K562 (cell line): ENCODE data around the gene DACT3. TPM values are rescaled to one million over a fixed set of nuclear protein-coding genes. Genes with fewer than 3 reads are reported as not detected.

Experiments used
- ATAC-seq: fragments of 200-7000 bp; cut with Tn5 transposase; 3 replicates; pipeline ENCODE4 v1.9.1; 2020; ENCODE audit warnings: moderate library complexity
- BruUV-seq: library from RNA; stranded (reverse); fragments of 400-500 nt; replicated peaks from 2 replicates; lab custom pipeline; 2021; lab: Mats Ljungman, UMichigan
- CTCF ChIA-PET: fragments of 300-600 bp; formaldehyde crosslinking; extraction: SDS; loops from one replicate; lab custom pipeline; 2021; ENCODE audit warnings: low intra/inter-chr PET ratio; lab: Yijun Ruan, JAX
- POLR2A ChIA-PET: fragments of 300-600, 350-650 bp; sonication (Branson Sonifier 250); formaldehyde crosslinking; extraction: SDS; loops from one replicate; lab custom pipeline; 2021; ENCODE audit warnings: antibody characterized with exemption, inconsistent platforms; lab: Yijun Ruan, JAX
- DNase-seq, 4 experiments: peaks; one replicate each; pipeline versions ENCODE4 v3.0.0 to v3.0.0-alpha.2; 2011 to 2018; ENCODE audit warnings: low spot score in 3 of 4, mixed read lengths in 3 of 4; ENCODE audit errors: extremely low read depth in 1 of 4
- FAIRE-seq: peaks from 2 replicates; lab custom pipeline; 2011; peaks lifted over from hg19 to GRCh38; lab: Jason Lieb, UNC
- H2AFZ ChIP-seq: 2 replicates; pipeline ENCODE4 v1.6.0; 2011; ENCODE audit warnings: low read depth, low read length, control low read depth, inconsistent platforms
- H3K27ac ChIP-seq: fragments of 200-600 bp; 3 replicates; pipeline ENCODE4 v1.8.0; 2011; ENCODE audit warnings: low read depth, mild to moderate bottlenecking, control low read depth, inconsistent platforms, low read length, moderate library complexity, mixed read lengths; ENCODE audit errors: extremely low read depth
- H3K27me3 ChIP-seq, 2 experiments: fragments of 300-600 bp in 1 of 2; 2 replicates in 1 of 2; 3 replicates in 1 of 2; pipeline versions ENCODE4 v1.6.0 to v1.8.0; 2011; ENCODE audit warnings: inconsistent platforms in 2 of 2, low read length in 2 of 2, mild to moderate bottlenecking in 1 of 2, mixed read lengths in 1 of 2, moderate library complexity in 1 of 2; ENCODE audit not compliant: control insufficient read depth in 2 of 2, insufficient read depth in 2 of 2
- H3K36me3 ChIP-seq: fragments of 300-600 bp; 3 replicates; pipeline ENCODE4 v1.8.0; 2011; ENCODE audit warnings: mild to moderate bottlenecking, low read length, inconsistent platforms; ENCODE audit not compliant: control insufficient read depth, insufficient read depth
- H3K4me1 ChIP-seq, 2 experiments: fragments of 200-600 bp in 1 of 2; replicated peaks in 1 of 2; 2 replicates in 1 of 2; 3 replicates in 1 of 2; pipeline versions ENCODE4 v1.5.1 to v1.8.0; 2011; ENCODE audit warnings: inconsistent platforms in 2 of 2, low read length in 2 of 2, mild to moderate bottlenecking in 1 of 2, mixed read lengths in 1 of 2, moderate library complexity in 1 of 2; ENCODE audit not compliant: control insufficient read depth in 2 of 2, insufficient read depth in 2 of 2
- H3K4me2 ChIP-seq: 2 replicates; pipeline ENCODE4 v1.6.1; 2011; ENCODE audit warnings: low read length, control low read depth, inconsistent platforms, mixed read lengths; ENCODE audit not compliant: insufficient read depth
- H3K4me3 ChIP-seq: fragments of 200-600 bp; sonication (generic), shearing (Covaris generic); 2 replicates; pipeline ENCODE4 v1.5.1; 2016; ENCODE audit warnings: control low read depth, inconsistent platforms
- H3K79me2 ChIP-seq: fragments of 200-600 bp; 3 replicates; pipeline ENCODE4 v1.8.0; 2011; ENCODE audit warnings: low read length, inconsistent platforms; ENCODE audit not compliant: control insufficient read depth, insufficient read depth
- H3K9ac ChIP-seq, 2 experiments: 2 replicates each; pipeline versions ENCODE4 v1.6.0 to v1.6.1; 2011; ENCODE audit warnings: low read depth in 2 of 2, low read length in 2 of 2, control low read depth in 1 of 2, inconsistent platforms in 1 of 2, mild to moderate bottlenecking in 1 of 2, mixed read lengths in 1 of 2; ENCODE audit not compliant: insufficient read depth in 1 of 2
- H3K9me1 ChIP-seq: one replicate; pipeline ENCODE4 v1.6.0; 2011; ENCODE audit warnings: inconsistent platforms, mild to moderate bottlenecking, low read length, moderate library complexity; ENCODE audit not compliant: control insufficient read depth, insufficient read depth
- H3K9me3 ChIP-seq: replicated peaks from 2 replicates; pipeline ENCODE4 v1.5.1; 2011; ENCODE audit warnings: low read depth, low read length, inconsistent platforms; ENCODE audit not compliant: control insufficient read depth, insufficient read depth
- H4K20me1 ChIP-seq: replicated peaks from 2 replicates; pipeline ENCODE4 v1.6.1; 2011; ENCODE audit warnings: low read length, inconsistent platforms, mixed read lengths; ENCODE audit not compliant: control insufficient read depth, insufficient read depth
- ADNP ChIP-seq: fragments of 200-800 bp; sonication (Bioruptor generic); IDR thresholded peaks from 2 replicates; pipeline ENCODE4 v1.6.1; 2016; ENCODE audit warnings: missing genetic modification characterization, missing compliant biosample characterization
- BCOR ChIP-seq: fragments of 450-650 bp; IDR thresholded peaks from 2 replicates; pipeline ENCODE4 v1.6.1; 2016
- EWSR1 ChIP-seq: fragments of 450-650 bp; IDR thresholded peaks from 2 replicates; pipeline ENCODE4 v1.6.1; 2018; ENCODE audit warnings: borderline replicate concordance, mild to moderate bottlenecking, low read depth, moderate library complexity; ENCODE audit not compliant: partially characterized antibody
- FIP1L1 ChIP-seq: fragments of 200-400 bp; formaldehyde crosslinking; IDR thresholded peaks from 2 replicates; pipeline ENCODE4 v1.6.1; 2018; ENCODE audit warnings: mild to moderate bottlenecking, low read depth, low read length; ENCODE audit not compliant: poor library complexity, severe bottlenecking
- KDM1A ChIP-seq, 2 experiments: fragments of 450-650 bp; IDR thresholded peaks; 2 replicates each; pipeline ENCODE4 v1.6.1; 2016; ENCODE audit warnings: mild to moderate bottlenecking in 2 of 2
- KLF1 ChIP-seq: fragments of 450-650 bp; IDR thresholded peaks from 2 replicates; pipeline ENCODE4 v1.6.1; 2016; ENCODE audit warnings: missing genetic modification characterization, missing compliant biosample characterization
- POLR2AphosphoS2 ChIP-seq: IDR thresholded peaks from 2 replicates; pipeline ENCODE4 v1.6.1; 2012; ENCODE audit warnings: low read length, improper control_type of control experiment
- RBM25 ChIP-seq: fragments of 200-400 bp; formaldehyde crosslinking; IDR thresholded peaks from 2 replicates; pipeline ENCODE4 v1.6.1; 2018; ENCODE audit warnings: low read length, low read depth, moderate library complexity; ENCODE audit not compliant: severe bottlenecking
- ZNF76 ChIP-seq: fragments of 250-450 bp; sonication (Bioruptor Pico); IDR thresholded peaks from 2 replicates; pipeline ENCODE4 v1.4.0; 2020; ENCODE audit warnings: mild to moderate bottlenecking, moderate library complexity, borderline replicate concordance
- WGBS: fragments of 100-300 bp; shearing (Covaris generic); methylation state at CpG from one replicate; pipeline ENCODE4 v1.1.6; 2016; ENCODE audit warnings: low coverage, mixed read lengths; ENCODE audit not compliant: insufficient coverage; ENCODE audit errors: missing lambda C conversion rate; 5-methylcytosine and 5-hydroxymethylcytosine counted together
- in situ Hi-C: fragments of 300-500 bp; cut with MboI; formaldehyde crosslinking; loops from 4 replicates; pipeline ENCODE4 v1.15.0; 2018; ENCODE audit warnings: inconsistent platforms, mixed read lengths
- intact Hi-C: fragments of 100-400 bp; cut with micrococcal nuclease; formaldehyde crosslinking; loops from 2 replicates; pipeline ENCODE4 v1.14.2; 2022
- polyA plus RNA-seq, 8 experiments: library from polyadenylated mRNA; depleted of rRNA in 4 of 8; stranded (reverse) in 5 of 8; unstranded in 3 of 8; fragments of >200 nt; fragmentation: Nextera tagmentation in 2 of 8; fragmentation: Illumina TruSeq in 1 of 8; extraction: Ambion mirVana in 2 of 8; extraction: Trizol in 1 of 8; gene quantifications; 2 replicates each; pipeline versions ENCODE4 v1.2.1 to v1.2.3, GENCODE V29; 2011 to 2014; ENCODE audit warnings: inconsistent platforms in 1 of 8, missing spikeins in 1 of 8
- total RNA-seq, 7 experiments: library from RNA; depleted of rRNA in 6 of 7; stranded (reverse); fragments of >200 nt in 6 of 7; fragmentation: Illumina TruSeq in 2 of 7; extraction: Trizol in 2 of 7; gene quantifications; 2 replicates each; pipeline versions ENCODE4 v1.2.1 to v1.2.3, GENCODE V29; 2011 to 2021; ENCODE audit warnings: low replicate concordance in 1 of 7
- TF ChIP-seq, protein P1 (sequence below): IDR thresholded peaks from 2 replicates; pipeline ENCODE4 v1.6.1; 2012; ENCODE audit warnings: low read depth, low read length, improper control_type of control experiment, borderline replicate concordance

DACT3 gene
- total and polyA plus RNA-seq, 9 of the 15 experiments (the other 6 are each of a cell fraction or from before 2014, with no cell fraction given): 0.67 to 6.5 (median 3.5) TPM

DNA sequence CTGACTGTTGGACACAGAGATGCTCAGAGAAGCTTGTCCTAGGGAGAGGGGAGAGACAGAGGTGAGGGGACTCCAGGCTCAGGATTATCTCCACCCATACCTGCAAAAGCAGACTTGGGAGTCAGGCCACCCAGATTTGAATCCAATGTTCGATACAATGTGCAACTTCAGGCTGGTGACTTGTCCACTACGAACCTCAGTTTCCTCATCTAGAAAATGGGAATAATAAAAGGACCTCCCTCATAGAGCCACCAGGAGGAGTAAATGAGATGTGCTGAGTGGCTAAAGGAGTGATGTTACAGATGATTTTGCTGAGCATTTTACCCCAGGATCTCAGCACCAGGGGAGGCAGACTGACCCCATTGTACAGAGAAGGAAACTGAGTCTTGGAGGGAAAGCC lies 31.0 kb upstream of the DACT3 start:
- Histone ChIP-seq H3K9ac (no peak overlapping the region), H3K9me1 (no peaks in the 10 kb centered on the region), H2AFZ (no peak overlapping the region), H3K4me1 (peaks cover 2 to 10% of the 10 kb centered on the region in 2 experiments; a peak in 3 of 5 replicates), H3K9me3 (no peaks in the 10 kb centered on the region), H3K36me3 (peaks cover 88% of the 10 kb centered on the region), H3K27ac (no peak overlapping the region), H4K20me1 (no peaks in the 10 kb centered on the region), H3K27me3 (no peaks in the 10 kb centered on the region), H3K79me2 (peaks cover 10% of the 10 kb centered on the region; the same call in 2 of the 3 replicates), H3K4me3 (no peak overlapping the region), H3K4me2 (no peak overlapping the region)
- DNase-seq: no peak
- WGBS: 100% methylated on average over 2 of the region's 2 CpGs
- intact Hi-C loops: no loop called here
- ChIA-PET POLR2A (interaction anchor here (0.6 kb wide), 1 partner anchor 51 kb away, joined by 3 read pairs; no protein-coding TSS in a partner anchor), CTCF (no interaction called here)
- TF ChIP-seq KDM1A (IDR thresholded peaks at IDR 0.05) (peak in 1 of 2 experiments; percentile 19; a peak in 1 of 4 replicates), ADNP (0 out of 2 replicates have a peak, but pooled peaks have one; percentile 42), FIP1L1 (no peak), ZNF76 (CRISPR knock-in tag) (no peak), BCOR (peak; percentile 68; the same call in 1 of the 2 replicates), KLF1 (tag) (no peak), EWSR1 (no peak), POLR2AphosphoS2 (no peak), RBM25 (peak; percentile 76)
- TF ChIP-seq, protein P1, sequence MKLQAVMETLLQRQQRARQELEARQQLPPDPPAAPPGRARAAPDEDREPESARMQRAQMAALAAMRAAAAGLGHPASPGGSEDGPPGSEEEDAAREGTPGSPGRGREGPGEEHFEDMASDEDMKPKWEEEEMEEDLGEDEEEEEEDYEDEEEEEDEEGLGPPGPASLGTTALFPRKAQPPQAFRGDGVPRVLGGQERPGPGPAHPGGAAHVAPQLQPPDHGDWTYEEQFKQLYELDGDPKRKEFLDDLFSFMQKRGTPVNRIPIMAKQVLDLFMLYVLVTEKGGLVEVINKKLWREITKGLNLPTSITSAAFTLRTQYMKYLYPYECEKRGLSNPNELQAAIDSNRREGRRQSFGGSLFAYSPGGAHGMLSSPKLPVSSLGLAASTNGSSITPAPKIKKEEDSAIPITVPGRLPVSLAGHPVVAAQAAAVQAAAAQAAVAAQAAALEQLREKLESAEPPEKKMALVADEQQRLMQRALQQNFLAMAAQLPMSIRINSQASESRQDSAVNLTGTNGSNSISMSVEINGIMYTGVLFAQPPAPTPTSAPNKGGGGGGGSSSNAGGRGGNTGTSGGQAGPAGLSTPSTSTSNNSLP: no peak
- no TSS peak for BruUV-seq
- in situ Hi-C loops: no loop called here
- no peak for ATAC-seq
- FAIRE-seq: no peak
